Esophagus (tissue), 2 donors: ENCODE data around the gene ATG9A. TPM values are rescaled to one million over a fixed set of nuclear protein-coding genes. Genes with fewer than 3 reads are reported as not detected.
A peak's percentile ranks its signal among the peaks of the same experiment; 100 is the strongest.

Source experiments
- H3K27ac ChIP-seq, 2 donors: one replicate each; pipeline ENCODE4 v1.5.1; 2013; ENCODE audit warnings: low read depth in 2 of 2, mild to moderate bottlenecking in 2 of 2, inconsistent platforms in 1 of 2, low read length in 1 of 2, moderate library complexity in 1 of 2
- H3K27me3 ChIP-seq, 2 donors: one replicate each; pipeline ENCODE4 v1.6.1; 2013; ENCODE audit warnings: low read length in 2 of 2, control low read depth in 1 of 2, mild to moderate bottlenecking in 1 of 2; ENCODE audit not compliant: insufficient read depth in 2 of 2, control insufficient read depth in 1 of 2
- H3K36me3 ChIP-seq, 2 donors: one replicate each; pipeline ENCODE4 v1.6.1; 2013; ENCODE audit warnings: low read length in 1 of 2; ENCODE audit not compliant: control insufficient read depth in 2 of 2, insufficient read depth in 2 of 2
- H3K4me1 ChIP-seq, 2 donors: one replicate each; pipeline ENCODE4 v1.6.1; 2013; ENCODE audit warnings: low read length in 1 of 2; ENCODE audit not compliant: control insufficient read depth in 2 of 2, insufficient read depth in 2 of 2
- H3K4me3 ChIP-seq, 2 donors: one replicate each; pipeline ENCODE4 v1.5.1; 2013; ENCODE audit warnings: low read length in 2 of 2, mild to moderate bottlenecking in 2 of 2, low read depth in 1 of 2, moderate library complexity in 1 of 2
- H3K9me3 ChIP-seq, 2 donors: one replicate each; pipeline ENCODE4 v1.6.1; 2013; ENCODE audit warnings: mild to moderate bottlenecking in 2 of 2, low read depth in 1 of 2, low read length in 1 of 2, moderate library complexity in 1 of 2; ENCODE audit not compliant: control insufficient read depth in 2 of 2, insufficient read depth in 1 of 2
- WGBS, 2 donors: extraction: QIAGEN DNeasy Blood & Tissue Kit; methylation state at CpG; one replicate each; pipeline ENCODE4 v1.1.7; 2013; 5-methylcytosine and 5-hydroxymethylcytosine counted together
- polyA plus RNA-seq, 2 donors: library from polyadenylated mRNA; stranded (reverse); fragments of 200-250 nt; gene quantifications; one replicate each; pipeline ENCODE4 v1.2.3, GENCODE V29; 2013
- donor health status: healthy with polysubstance abuse.
- donor health status: Bipolar disorder and iron deficiency.

ATG9A gene
- polyA plus RNA-seq, 2 donors, result 20.8 to 28.4 TPM

DNA sequence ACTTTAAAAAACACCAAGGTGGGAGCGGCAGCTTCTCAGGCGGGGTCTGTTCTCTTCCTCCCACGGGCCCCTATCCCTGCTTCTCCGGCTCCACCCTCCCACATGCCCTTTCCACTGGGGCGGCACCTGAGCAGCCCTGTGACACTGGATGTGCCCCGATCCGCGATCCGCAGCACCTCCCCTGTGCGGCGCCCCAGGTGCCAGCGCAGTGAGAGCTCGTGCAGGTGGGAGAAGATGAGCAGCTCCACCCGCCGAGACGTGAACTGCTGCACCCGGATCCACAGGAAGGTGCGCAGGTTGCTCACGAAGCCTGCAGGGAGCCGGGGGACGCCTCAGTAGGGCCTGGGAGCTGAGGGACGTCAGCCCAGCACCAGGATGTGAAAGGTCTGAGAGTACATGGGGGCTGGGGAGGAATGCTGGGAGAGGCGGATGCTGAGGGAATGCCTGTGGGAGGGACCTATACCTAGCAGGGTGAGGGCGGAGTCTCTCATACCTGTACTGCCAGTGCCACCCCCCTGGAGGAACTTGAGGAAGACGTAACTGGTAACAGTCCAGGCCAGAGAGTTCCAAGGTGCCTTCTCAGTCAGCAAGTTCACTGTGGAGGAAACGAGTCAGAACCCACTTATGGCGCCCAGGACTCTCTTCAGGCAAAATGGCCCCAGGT lies 13.4 kb downstream of the ATG9A start:
- Histone ChIP-seq H3K27me3 (no peaks in the 10 kb centered on the region), H3K9me3 (no peaks in the 10 kb centered on the region), H3K27ac (no peak overlapping the region), H3K4me1 (peaks cover 0 to 11% of the 10 kb centered on the region in 2 donors), H3K4me3 (no peak overlapping the region), H3K36me3 (peaks cover 3 to 42% of the 10 kb centered on the region in 2 donors)
- WGBS, 2 donors, result 90% methylated on average over 27 of the region's 27 CpGs

DNA sequence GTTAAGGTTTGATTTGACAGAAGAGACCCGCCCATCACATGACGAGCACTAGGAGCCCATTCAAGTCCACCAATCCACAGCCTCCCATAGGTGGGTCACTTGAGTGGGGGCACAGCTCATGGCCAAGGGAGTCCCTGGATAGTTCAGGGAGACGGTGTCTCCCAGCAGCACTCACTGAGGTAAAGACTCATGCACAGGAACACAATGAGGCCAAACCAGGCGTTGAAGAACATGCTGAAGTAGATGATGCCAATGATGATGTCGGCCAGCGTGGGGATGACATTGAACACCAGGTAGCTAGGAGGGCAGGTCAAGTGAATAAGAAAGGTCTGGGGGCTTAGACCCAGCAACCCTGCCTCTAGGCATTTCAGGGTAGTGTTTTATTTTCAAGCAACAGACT lies 14.7 kb downstream of the ATG9A start:
- no peaks in the 10 kb centered on the region for H3K9me3 ChIP-seq
- peaks cover 5 to 43% of the 10 kb centered on the region in 2 donors for H3K36me3 ChIP-seq
- 91 to 92% methylated on average over 6 of the region's 6 CpGs for WGBS, 2 donors
- H3K27ac ChIP-seq, result no peak overlapping the region
- H3K27me3 ChIP-seq, result no peaks in the 10 kb centered on the region
- H3K4me1 ChIP-seq, result peaks cover 0 to 11% of the 10 kb centered on the region in 2 donors
- no peak overlapping the region for H3K4me3 ChIP-seq

DNA sequence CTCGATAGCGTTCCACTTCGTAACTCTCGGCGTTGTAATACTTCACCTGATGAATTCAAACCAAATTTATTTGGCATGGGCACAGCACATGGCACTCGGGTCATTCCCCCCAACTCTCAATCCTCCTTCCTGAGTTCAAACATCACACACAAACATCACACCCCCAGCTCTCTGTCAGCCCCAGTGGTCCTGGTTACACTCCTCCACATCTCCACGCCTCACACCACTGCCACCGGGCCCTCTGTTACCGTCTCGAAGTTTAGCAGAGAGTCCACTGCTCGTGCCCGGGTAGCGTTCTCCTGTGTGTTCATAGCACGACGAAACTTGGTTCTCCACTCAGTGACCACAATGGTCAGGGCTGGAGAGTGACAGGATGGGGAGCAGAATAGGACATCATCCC lies 15.3 kb downstream of the ATG9A start:
- Histone ChIP-seq H3K4me1 (peaks cover 0 to 4% of the 10 kb centered on the region in 2 donors), H3K9me3 (no peaks in the 10 kb centered on the region), H3K27ac (no peak overlapping the region), H3K27me3 (no peaks in the 10 kb centered on the region), H3K4me3 (no peak overlapping the region), H3K36me3 (peaks cover 5 to 44% of the 10 kb centered on the region in 2 donors)
- WGBS, 2 donors, result 95 to 96% methylated on average over 15 of the region's 15 CpGs

DNA sequence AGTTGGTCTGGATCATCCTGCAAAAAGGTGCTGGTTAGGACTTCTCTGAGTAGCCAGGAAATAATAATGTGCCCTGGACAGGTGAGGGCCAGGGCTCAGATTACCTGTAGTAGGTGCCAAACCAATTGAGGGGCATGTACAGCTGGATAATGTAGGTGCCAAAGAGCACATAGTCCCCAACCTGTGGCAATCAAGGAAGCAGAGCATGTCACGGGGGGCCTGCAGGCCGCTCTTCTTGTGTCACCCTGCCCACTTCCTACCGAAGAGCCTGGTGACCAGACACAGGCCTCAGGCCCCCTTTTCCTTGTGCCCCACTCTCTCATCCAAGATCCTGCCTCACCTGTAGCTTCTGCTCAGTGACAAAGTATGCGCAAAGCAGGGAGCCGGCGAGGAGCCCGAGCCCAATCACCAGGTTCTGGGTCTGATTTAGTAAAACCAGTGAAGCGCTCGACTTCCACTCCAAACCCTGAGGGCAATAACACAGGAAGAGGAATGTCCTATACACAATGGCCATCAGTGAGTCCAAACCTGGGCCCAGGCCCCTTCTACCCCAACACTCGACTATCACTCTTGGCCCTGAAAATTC lies 15.9 kb downstream of the ATG9A start:
- H3K36me3 ChIP-seq, result peaks cover 5 to 48% of the 10 kb centered on the region in 2 donors
- no peak overlapping the region for H3K4me3 ChIP-seq
- no peaks in the 10 kb centered on the region for H3K27me3 ChIP-seq
- WGBS, 2 donors, result 93 to 94% methylated on average over 10 of the region's 10 CpGs
- no peaks in the 10 kb centered on the region for H3K9me3 ChIP-seq
- peaks cover 0 to 2% of the 10 kb centered on the region in 2 donors for H3K4me1 ChIP-seq
- H3K27ac ChIP-seq, result no peak overlapping the region

DNA sequence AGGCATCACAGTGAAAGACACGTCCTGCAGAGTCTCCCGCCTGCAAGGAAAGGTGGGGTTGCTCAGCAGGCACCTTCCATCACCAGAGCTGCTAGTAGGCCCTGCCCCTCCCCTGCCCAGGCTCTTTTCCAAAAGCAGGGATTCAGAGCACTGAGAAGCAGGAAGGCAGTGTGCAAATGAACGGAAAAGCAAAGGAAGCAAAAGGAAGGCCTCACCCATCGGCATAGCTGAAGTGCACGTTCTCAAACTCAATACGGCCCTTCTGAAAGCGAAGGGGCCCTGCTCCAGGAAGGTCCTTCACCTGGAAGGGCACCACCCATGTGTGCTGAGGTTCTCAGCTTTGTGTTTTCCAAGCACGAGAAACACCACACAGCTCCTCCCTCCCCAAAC lies 16.4 kb downstream of the ATG9A start:
- H3K36me3 ChIP-seq, result peaks cover 5 to 53% of the 10 kb centered on the region in 2 donors
- no peaks in the 10 kb centered on the region for H3K27me3 ChIP-seq
- peaks cover 0 to 5% of the 10 kb centered on the region in 2 donors for H3K4me1 ChIP-seq
- no peak overlapping the region for H3K27ac ChIP-seq
- H3K4me3 ChIP-seq, result no peak overlapping the region
- 80 to 83% methylated on average over 8 of the region's 8 CpGs for WGBS, 2 donors
- H3K9me3 ChIP-seq, result no peaks in the 10 kb centered on the region

DNA sequence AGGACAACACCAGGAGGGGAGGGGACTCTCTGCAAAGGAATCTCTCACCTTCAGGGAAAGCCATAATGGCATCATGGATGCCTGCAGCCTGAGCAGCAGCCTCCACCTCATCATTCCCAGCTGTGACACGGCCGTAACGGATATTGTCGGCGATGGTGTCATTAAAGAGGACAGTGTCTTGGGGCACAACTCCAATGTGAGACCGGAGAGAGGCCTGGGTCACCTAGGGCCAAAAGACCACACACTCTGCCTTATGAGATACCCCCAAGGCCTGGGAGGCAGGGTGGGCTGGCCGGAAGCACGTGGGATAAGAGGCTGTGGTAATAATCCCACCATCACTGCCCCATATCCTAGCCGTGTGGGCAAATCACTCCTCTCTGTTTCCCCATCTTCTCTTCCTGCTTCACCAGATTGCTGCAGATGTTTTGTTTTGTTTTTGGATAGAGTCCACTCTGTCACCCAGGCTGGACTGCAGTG lies 18.5 kb downstream of the ATG9A start:
- Histone ChIP-seq H3K4me1 (peaks cover 0 to 13% of the 10 kb centered on the region in 2 donors), H3K36me3 (peaks cover 5 to 48% of the 10 kb centered on the region in 2 donors), H3K9me3 (no peaks in the 10 kb centered on the region), H3K4me3 (no peak overlapping the region), H3K27ac (peak overlapping the region in 1 of 2 donors; percentile 33), H3K27me3 (no peaks in the 10 kb centered on the region)
- 89 to 90% methylated on average over 9 of the region's 9 CpGs for WGBS, 2 donors

DNA sequence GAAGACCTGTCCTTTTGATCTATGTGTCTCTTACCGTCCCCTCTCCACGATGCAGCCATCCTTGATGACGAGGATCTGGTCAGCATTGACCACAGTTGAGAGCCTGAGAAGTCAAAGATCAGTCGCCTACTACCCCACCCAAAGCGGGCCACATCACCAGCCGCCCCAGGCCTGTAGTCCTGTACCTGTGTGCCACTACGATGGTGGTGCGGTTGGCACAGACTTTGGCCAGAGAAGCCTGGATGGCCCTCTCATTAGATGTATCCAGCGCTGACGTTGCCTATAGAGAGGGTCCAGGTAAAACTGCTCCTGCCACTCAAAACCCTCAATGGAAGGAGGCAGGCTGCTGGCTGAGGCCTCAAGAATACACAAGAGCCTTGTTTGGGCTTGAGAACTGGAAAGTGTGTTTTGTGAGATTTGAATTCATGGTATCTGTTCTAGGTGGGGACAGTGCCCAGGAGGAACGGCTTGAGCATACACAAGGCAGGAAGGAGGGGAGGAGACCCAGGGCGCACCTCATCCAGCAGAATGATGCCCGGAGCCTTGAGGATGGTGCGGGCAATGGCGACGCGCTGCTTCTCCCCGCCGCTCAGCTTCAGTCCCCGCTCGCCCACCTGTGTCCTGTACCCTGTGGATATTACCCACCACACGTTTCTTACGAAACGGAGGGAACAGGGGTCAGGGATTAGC lies 19.1 kb downstream of the ATG9A start:
- H3K9me3 ChIP-seq, result no peaks in the 10 kb centered on the region
- WGBS, 2 donors, result 93 to 94% methylated on average over 24 of the region's 24 CpGs
- no peak overlapping the region for H3K4me3 ChIP-seq
- H3K36me3 ChIP-seq, result peaks cover 5 to 46% of the 10 kb centered on the region in 2 donors
- peaks cover 0 to 13% of the 10 kb centered on the region in 2 donors for H3K4me1 ChIP-seq
- H3K27me3 ChIP-seq, result no peaks in the 10 kb centered on the region
- H3K27ac ChIP-seq, result no peak overlapping the region

DNA sequence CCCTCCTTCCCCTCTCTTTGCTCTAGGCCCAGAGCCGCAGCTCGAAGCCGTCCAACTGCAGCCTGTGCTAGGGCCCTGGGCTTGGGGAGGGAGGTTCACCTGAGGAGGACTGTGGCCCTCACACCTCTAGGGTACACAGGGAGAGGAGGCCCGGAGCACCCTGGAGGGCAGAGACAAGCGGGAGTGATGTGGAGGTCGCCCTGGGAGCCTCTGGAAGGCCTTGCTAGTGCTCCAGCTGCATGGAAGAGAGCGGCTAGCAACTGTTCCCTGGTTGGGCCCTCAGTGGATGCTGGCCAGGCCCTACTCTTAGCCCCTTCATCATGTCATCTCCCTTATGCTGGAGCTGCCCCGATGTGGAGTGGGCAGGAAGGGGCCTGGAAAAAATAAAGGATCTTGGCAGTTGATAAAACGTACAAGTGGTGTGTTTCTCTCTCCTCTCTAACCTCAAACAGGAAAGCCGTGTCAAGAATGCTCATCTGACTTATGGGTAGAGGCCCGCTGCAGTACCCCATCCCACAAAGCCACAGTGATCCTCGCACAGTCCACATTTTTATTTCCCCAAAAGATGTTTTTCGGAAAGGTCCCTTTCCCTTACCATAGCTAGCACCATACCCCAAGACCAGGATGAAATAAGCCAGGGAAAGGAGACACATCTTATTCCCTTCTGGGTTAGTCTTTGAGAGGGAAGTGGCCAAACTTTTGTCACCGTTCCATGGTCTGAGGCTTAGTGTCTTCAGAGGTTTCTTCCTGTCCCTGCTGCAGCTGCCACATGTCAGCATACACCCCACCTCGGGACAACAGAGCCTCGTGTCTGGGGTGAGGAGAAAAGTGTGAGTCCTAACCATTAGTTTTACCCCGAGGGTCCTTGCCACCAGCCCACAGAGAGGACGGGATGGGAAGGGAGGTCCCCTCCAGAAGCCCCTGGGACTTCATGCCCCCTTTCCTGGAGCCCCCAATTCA lies 19.9 kb downstream of the ATG9A start:
- H3K4me3 ChIP-seq, result no peak overlapping the region
- H3K27ac ChIP-seq, result peak overlapping the region; percentile 5 to 57
- H3K4me1 ChIP-seq, result peaks cover 0 to 13% of the 10 kb centered on the region in 2 donors
- no peaks in the 10 kb centered on the region for H3K9me3 ChIP-seq
- WGBS, 2 donors, result 78 to 81% methylated on average over 18 of the region's 18 CpGs
- no peaks in the 10 kb centered on the region for H3K27me3 ChIP-seq
- peaks cover 5 to 42% of the 10 kb centered on the region in 2 donors for H3K36me3 ChIP-seq
